Stimulated activated CD8-positive, alpha-beta memory T cell treated with anti-CD3 and anti-CD28 coated beads, Interleukin-2, amount 100 ng/mL, for 48 hours (primary cell): ENCODE data around the gene BAZ2B.
A peak's percentile ranks its signal among the peaks of the same experiment; 100 is the strongest.

Source experiments
- DNase-seq, 2 donors: peaks; one replicate each; pipeline ENCODE4 v3.0.0-alpha.2; 2020; ENCODE audit warnings: low read depth in 2 of 2

BAZ2B gene

GRCh38 chr2:159326569-159327255 lies 289.6 kb downstream of the BAZ2B start:
- no peak for DNase-seq

GRCh38 chr2:159322419-159322818 lies 293.9 kb downstream of the BAZ2B start:
- DNase-seq = no peak

GRCh38 chr2:159317392-159318088 lies 298.8 kb downstream of the BAZ2B start:
- no peak for DNase-seq

- DNase-seq = no peak
Observed at GRCh38 chr2:159307942-159308341, 308.4 kb downstream of the BAZ2B start.

GRCh38 chr2:159300586-159300985 lies 315.8 kb downstream of the BAZ2B start:
- DNase-seq = no peak

- no peak for DNase-seq
Observed at GRCh38 chr2:159298967-159299366, 317.4 kb downstream of the BAZ2B start.

GRCh38 chr2:159297042-159297707 lies 319.2 kb downstream of the BAZ2B start:
- no peak for DNase-seq

- DNase-seq = no peak
Observed at GRCh38 chr2:159292157-159292556, 324.2 kb downstream of the BAZ2B start.

GRCh38 chr2:159290289-159290907 lies 325.9 kb downstream of the BAZ2B start:
- DNase-seq = no peak

GRCh38 chr2:159287733-159288132 lies 328.6 kb downstream of the BAZ2B start:
- DNase-seq = no peak

- DNase-seq = peak; percentile 95 to 98
Observed at GRCh38 chr2:159286709-159287441, 329.5 kb downstream of the BAZ2B start.

GRCh38 chr2:159285929-159286708 lies 330.2 kb downstream of the BAZ2B start, which contains the start of gene WDSUB1:
Gene WDSUB1, minus strand, starts transcription at chr2:159286703. Its CDS starts 3,634 bp downstream, at chr2:159283069.
- peak; percentile 15 to 27 for DNase-seq

- no peak for DNase-seq
Observed at GRCh38 chr2:159285433-159285832, 330.9 kb downstream of the BAZ2B start.

- DNase-seq = no peak
Observed at GRCh38 chr2:159283529-159283928, 332.8 kb downstream of the BAZ2B start.

- no peak for DNase-seq
Observed at GRCh38 chr2:159281002-159281401, 335.3 kb downstream of the BAZ2B start.

- DNase-seq = no peak
Observed at GRCh38 chr2:159279700-159280099, 336.6 kb downstream of the BAZ2B start.

- DNase-seq = no peak
Observed at GRCh38 chr2:159275111-159275510, 341.2 kb downstream of the BAZ2B start.

- no peak for DNase-seq
Observed at GRCh38 chr2:159272156-159272555, 344.2 kb downstream of the BAZ2B start.

- DNase-seq = no peak
Observed at GRCh38 chr2:159270744-159271379, 345.5 kb downstream of the BAZ2B start.
